Activated CD4-positive, CD25-positive, alpha-beta regulatory T cell treated with anti-CD3 and anti-CD28 coated beads, Interleukin-2, amount 50 U/mL, for 16 hours (primary cell): ENCODE results near the gene THSD4.

ENCODE experiments used
- DNase-seq: peaks from one replicate; pipeline ENCODE4 v3.0.0-alpha.2; 2020; ENCODE audit warnings: low read depth, low spot score

Gene THSD4

GRCh38 chr15:71748293-71748718 is 633.0 kb downstream of the THSD4 start:
- no peak for DNase-seq

DNA sequence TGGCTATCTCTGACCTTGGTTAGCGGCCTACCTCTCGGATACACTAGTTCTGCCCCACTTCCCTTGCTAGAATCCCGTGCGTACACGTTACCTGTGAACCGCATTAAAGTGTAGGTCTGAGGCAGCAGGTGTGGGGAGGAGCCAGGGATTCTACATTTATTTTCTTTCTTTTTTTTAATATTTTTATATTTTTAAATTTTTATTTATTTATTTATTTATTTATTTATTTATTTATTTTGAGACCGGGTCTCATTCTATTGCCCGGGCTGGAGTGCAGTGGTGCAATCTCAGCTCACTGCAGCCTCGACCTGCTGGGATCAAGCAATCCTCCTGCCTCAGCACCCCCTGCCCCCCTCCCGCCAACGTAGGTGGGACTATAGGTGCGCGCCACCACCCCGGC is 634.2 kb downstream of the THSD4 start:
- DNase-seq: no peak

- no peak for DNase-seq
Observed at GRCh38 chr15:71752128-71752527, 636.9 kb downstream of the THSD4 start.

- no peak for DNase-seq
Observed at GRCh38 chr15:71752604-71753289, 637.5 kb downstream of the THSD4 start.

GRCh38 chr15:71753346-71753745 is 638.1 kb downstream of the THSD4 start:
- no peak for DNase-seq

DNA sequence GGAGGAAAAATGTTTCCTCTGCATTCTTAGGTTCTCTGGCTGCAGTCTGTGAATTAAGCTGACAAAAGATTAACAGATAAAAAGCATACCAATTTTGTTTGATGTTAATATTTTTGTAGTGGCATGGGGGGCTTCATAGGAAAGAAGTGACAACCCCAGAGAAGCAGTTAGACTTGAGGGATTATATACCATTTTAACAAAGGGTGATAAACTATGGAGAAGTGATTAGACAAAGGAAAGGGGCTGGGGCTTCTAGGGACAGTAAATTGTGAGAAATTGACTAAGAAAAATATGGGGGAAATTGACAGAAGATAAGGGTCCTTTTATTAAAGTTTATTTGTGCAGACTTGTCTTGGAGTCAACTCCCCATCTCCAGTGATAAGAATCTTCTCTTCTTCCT is 639.4 kb downstream of the THSD4 start:
- DNase-seq: no peak

- no peak for DNase-seq
Observed at GRCh38 chr15:71755092-71755970, 640.1 kb downstream of the THSD4 start.

DNA sequence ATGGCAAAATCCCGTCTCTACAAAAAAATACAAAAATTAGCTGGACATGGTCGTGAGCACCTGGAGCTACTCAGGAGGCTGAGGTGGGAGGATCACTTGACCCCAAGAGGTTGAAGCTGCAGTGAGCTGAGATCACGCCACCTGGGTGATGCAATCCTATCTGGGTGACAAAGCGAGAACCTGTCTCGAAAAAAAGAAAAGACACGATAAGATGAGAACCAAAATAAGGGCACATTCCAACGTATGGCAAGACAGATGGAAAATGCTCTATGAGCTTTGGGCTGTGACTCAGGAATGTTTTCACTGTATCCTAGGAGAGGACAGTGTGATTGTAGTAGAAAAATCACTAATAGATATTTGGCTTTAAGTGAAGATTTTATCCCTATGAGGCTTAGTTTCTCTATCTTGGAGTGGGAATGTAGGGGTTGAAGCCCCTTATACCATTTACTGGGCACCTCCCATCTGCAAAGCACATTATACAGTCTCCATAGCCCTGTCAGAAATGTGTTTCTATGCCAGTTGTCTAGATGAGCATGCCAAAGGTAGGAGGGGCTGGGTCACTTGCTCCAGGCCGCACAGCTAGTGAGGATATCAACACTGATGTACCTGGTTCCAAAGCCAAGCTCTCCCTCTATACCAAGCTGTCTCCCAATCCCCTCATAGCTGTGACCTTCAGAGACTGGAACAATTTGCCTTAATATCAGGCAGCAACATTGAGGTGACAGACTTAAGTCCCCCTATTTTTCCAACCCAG is 641.5 kb downstream of the THSD4 start:
- no peak for DNase-seq

DNA sequence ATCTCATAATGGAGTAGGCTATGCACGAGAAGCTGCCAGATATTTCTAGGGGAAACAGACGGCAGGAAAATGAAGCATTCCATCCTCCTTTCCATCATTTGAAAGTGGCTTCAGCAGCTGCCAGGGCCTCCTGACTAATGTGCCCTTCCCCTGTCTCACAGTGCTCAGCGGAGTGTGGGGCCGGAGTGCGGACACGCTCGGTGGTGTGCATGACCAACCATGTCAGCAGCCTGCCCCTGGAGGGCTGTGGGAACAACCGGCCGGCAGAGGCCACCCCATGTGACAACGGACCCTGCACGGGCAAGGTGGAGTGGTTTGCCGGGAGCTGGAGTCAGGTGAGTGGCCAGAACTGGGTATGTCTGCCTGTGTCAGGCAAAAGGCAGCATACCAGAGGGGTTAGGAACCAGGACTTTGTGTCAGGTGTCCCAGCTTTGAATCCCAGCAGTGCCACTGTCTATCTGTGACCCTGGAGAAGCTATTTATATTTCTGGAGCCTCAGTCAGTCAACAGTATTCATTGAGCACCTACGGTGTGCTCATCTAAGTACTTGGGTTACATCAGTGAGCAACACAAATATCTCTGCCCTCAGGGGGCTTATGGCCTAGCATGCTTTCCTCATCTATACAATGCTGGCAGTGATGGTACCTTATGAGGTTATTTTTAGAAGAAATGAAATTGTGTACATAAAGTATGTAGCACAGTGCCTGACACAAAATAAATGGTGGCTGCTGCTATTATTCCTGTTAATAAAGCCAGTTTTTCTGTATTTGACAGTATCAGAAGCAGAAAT is 642.7 kb downstream of the THSD4 start:
- DNase-seq: no peak

DNA sequence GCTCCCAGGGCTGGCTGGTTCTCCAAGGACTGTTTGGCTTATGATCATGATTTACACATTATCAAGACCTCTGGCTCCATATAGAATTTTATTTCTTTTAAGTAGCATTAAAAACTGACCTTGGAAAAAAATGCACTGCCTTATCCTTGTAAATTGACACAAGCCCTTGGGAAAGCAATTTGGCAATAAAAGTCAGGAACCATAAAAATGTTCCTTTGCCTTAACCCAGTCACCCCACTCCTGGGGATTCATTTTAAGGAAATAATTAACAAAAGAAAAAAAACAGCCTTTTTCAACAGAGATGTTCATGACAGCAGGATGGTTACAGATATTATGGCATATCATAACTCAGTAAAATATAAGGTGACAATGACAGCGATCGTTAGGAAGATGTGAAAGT is 643.4 kb downstream of the THSD4 start:
- DNase-seq: no peak

GRCh38 chr15:71760852-71761251 is 645.6 kb downstream of the THSD4 start:
- no peak for DNase-seq

DNA sequence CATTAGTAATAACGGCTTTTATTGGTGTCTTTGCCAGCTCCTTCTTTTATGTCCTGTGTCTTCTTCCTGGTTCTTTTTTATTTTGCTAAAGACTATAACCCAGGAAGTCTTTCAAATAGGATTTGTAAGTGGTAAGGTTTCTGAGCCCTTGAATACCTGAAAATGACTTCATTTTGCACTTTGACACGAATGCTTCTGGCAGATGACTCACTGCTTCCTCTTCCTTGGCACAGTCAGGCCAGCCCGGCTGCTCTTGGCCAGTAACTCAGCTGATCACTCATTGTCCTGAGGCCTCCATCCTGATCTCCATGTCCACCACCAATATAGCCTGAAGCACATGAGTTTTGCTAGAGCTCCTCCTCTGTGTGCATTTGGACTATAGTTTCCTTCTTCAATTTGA is 646.4 kb downstream of the THSD4 start:
- no peak for DNase-seq

- no peak for DNase-seq
Observed at GRCh38 chr15:71768184-71768583, 652.9 kb downstream of the THSD4 start.

DNA sequence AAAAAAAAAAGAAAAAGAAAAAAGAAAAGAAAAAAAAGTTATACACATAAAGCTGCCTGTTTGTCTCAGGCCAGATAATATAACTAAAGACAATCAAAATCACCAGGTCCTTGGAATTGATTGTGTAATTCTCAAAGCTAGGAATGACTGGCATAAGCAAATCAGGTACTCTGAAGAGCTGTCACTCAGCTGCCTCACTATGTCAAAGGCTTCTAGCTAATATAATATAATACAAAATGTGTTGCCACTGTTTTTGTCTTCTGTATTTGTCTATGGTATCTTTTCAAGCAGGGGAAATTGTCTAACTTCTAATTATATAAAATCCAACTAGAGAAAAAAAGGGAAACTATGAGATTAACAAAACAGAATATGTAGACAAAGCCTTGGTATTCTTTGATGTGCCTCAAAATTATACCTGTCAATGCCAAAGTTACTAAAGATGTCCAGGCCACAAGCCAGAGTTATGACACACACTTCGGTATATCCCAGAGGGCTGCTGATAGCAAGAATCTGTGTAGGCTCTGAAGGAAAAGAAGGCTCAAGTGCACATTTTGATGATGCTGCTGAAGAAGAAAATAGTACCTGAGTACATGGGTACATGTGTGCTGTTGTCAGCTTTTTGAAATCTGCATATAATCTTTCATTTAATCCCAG is 658.1 kb downstream of the THSD4 start:
- no peak for DNase-seq

GRCh38 chr15:71775856-71776255 is 660.6 kb downstream of the THSD4 start:
- no peak for DNase-seq

GRCh38 chr15:71776304-71776703 is 661.0 kb downstream of the THSD4 start:
- no peak for DNase-seq

DNA sequence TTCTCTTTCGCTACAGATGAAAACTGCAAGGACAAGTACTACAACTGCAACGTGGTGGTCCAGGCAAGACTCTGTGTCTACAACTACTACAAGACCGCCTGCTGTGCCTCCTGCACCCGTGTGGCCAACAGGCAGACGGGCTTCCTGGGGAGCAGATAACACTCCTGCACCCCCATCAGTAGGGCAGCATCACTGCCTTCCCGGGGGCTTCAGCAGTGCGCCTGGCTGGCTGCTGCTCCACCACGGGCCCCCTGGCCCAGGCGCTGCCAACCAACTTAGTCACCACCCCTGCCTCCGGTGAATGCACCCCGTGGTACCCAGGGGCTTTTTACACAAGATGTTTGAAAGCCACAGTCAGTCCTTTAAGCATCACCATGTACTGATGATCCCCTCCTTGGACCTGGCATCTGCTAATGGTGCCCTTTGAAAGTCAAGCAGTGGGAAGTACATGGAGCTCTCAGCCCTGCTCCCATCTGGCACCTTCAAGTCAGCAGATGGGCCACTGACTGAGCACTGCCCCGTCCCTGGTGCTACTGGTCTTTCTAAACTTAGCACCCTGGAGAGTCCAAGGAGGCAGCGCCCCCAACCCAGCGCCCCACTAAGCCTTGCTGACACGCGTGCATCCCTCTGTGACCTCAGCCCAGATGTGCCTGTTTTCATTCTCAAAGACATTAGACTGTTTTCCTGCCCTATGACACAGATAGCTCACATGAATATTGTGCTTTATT is 662.1 kb downstream of the THSD4 start:
- no peak for DNase-seq

DNA sequence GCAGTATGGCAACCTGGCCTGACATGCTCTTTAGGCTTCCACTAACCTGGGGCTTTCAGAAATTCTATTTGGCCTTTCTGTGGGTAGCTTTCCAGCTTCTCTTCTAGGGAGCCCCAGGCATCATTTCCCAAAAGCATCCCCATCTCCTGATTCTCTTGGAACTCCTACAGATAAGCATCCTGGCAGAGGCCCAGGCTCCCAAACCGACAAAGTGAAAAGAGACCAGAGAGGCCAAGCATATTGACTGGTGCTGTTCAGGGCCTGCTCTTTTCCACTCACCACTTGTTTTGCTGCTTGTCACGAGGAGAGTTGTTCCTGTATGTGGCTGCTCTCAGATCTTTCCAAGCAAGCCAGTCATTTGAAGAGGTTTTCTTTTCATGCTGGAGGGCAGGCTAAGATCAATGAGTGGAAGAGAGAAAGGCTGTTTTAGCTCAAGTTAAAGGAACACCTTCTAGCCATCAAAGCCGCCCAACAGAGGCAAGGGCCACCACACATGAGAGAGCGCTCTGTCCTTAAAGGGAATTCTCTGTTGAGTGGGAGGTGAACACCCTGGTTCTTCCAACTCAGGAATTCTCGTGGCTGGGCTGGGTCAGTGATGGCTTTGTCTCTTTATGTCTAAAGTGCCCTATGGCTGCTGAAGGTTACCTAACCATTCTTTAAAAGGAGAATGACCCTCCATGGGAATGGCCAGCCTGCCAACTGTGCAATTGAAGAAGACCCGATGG is 664.0 kb downstream of the THSD4 start:
- DNase-seq: no peak

DNA sequence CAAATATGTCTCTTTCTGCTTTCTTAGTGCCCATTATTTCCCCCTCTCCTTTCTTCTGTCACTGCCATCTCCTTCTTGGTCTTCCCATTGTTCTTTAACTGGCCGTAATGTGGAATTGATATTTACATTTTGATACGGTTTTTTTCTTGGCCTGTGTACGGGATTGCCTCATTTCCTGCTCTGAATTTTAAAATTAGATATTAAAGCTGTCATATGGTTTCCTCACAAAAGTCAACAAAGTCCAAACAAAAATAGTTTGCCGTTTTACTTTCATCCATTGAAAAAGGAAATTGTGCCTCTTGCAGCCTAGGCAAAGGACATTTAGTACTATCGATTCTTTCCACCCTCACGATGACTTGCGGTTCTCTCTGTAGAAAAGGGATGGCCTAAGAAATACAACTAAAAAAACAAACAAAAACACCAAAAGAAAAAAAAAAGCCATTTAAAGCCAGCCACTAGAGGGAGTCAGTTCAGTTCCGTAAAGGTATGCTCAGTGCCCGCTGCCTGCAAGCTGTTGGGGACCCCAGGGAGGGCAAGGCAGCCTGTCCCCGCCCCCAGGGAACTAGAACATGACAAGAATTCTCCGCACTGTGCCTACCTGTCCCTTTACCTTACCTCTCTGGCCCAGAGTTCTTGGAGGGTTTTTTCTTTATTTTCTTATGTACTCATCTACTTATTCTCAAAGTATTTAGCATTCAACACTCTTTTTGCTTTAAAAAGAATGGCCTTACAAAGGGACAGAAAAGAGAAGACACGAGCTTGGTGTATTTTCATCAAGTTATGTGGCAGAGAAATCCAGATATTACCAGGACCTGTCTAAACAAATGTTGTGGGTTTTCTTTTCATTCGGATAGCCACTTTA is 665.1 kb downstream of the THSD4 start:
- no peak for DNase-seq
